ENCODE results near the gene CHORDC1.

Gene CHORDC1

DNA sequence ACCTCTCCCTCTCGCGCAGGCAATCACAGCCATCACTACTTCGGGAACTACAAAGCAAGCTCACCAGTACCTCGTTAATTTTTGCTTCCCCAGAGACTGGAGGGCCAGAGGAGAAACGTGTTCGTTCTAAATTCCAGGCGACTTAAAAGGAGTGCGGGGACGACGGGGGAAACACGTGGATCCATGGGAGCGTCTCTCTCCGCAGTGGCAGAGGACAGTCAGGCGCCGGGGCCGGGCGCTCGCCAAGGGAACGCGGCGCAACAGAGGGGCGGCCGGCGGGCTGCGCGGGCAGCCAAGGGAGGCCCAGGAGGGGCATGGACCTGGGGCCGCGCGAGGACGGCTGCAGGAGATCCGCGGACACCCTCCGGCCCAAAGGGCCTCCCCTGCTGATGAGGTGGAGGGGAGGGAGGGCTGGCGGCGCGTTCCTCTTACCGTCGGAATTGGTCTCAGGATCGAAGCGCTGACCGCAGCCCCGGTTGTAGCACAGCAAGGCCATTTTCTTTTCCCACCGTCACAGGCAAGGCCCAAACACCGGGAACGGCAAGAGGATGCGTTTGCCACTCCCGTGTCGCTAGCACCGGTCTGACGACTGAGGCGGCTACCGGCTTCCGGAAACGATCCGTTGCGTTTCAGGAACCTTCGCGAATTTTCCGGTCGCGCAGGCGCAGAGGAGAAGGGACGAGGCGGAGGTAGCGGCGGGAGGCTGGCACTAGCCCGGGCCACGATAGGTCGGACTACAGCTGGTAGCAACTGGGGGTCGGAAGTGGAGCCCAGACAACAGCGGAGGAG, at the start of gene CHORDC1:
TSS of gene CHORDC1 (minus strand) at position 591 of the 789 bp plus-strand sequence. CDS start at position 496, 95 bp downstream.
- TF ChIP-seq, protein P1, sequence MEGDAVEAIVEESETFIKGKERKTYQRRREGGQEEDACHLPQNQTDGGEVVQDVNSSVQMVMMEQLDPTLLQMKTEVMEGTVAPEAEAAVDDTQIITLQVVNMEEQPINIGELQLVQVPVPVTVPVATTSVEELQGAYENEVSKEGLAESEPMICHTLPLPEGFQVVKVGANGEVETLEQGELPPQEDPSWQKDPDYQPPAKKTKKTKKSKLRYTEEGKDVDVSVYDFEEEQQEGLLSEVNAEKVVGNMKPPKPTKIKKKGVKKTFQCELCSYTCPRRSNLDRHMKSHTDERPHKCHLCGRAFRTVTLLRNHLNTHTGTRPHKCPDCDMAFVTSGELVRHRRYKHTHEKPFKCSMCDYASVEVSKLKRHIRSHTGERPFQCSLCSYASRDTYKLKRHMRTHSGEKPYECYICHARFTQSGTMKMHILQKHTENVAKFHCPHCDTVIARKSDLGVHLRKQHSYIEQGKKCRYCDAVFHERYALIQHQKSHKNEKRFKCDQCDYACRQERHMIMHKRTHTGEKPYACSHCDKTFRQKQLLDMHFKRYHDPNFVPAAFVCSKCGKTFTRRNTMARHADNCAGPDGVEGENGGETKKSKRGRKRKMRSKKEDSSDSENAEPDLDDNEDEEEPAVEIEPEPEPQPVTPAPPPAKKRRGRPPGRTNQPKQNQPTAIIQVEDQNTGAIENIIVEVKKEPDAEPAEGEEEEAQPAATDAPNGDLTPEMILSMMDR (IDR thresholded peaks at IDR 0.05; ENCODE audit: control insufficient read depth, extremely low read depth, insufficient read depth) = no peak
- DNase-seq (ENCODE audit: low read depth) = peak; percentile 53
- peak within 1 kb of the TSS; percentile 73 for H3K4me3 ChIP-seq (ENCODE audit: low read depth, low read length)

DNA sequence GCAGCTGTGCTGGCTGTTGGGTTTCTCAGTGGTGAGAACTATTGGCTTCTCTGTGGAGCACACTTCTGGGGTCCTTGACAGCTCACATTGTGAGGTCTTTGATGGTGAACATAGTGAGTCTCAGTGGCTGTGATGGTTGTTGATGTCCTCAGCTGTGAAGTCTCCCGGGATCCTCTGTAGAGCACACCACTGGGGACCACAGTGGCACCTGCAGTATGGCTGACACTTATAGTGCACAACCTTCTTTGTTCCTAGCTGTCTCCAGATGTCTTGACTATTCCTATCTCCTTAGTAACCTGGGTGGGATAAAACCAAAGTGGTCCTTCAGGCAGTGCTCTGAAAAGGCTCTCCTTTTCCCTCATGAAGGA, 34.3 kb upstream of the CHORDC1 start:
- TF ChIP-seq, protein P1 (IDR thresholded peaks at IDR 0.05; ENCODE audit: control insufficient read depth, extremely low read depth, insufficient read depth) = no peak
- DNase-seq (ENCODE audit: low read depth) = no peak
- H3K4me3 ChIP-seq (ENCODE audit: low read depth, low read length) = no peak overlapping the region

DNA sequence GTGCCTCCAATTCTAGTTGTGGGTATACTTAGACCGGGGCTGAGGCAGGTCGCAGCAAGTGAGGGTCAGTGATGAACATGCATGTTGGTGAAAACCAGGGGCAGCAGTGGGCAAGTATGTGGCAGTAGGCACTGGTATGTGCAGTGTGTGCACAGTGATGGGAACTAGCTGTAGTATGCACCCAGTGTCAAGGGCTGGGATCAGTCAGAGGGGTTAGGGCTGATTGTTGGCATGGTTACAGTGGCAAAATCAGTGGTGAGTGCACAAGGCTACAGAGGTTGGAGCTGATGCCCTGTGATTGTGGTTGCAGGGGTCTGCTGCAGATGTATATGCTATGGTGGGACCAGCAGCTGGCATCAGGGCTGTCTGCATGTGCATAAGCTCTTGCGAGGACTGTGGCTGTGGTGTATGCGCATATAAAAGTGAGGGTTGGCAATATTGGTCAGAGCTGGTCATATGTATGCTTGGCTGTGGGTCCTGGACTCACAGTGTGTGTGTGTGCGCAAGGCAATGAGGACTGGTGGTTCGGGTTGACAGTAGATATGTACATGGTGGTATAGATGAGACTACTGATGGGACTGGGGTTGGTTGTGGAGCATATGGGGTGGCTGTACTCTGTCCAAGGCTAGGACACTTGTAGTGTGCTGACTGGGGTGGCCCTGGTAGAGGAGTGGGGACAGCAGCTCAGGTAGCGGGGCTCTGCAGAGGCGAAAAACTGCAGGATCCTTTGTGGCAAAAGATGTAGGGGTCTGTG, 33.7 kb upstream of the CHORDC1 start:
- no peak for DNase-seq (ENCODE audit: low read depth)
- no peak overlapping the region for H3K4me3 ChIP-seq (ENCODE audit: low read depth, low read length)
- TF ChIP-seq, protein P1 (IDR thresholded peaks at IDR 0.05; ENCODE audit: control insufficient read depth, extremely low read depth, insufficient read depth) = no peak

DNA sequence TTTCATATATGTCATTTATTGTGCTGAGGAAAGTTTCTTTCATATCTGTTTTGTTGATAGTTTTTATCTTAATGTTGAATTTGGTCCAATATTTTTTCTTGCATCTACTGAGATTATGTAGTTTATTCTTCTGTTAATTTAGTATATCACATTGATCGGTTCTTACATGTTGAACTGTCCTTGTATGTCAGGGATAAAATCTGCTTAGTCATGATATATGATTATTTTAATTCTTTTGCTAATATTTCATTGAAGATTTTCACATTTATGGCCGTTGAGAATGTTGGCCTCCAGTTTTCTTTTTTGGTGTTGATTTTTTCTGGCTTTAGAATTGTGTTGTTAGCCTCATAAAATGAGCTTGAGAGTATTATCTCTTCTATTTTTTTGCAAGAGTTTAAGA, 31.2 kb upstream of the CHORDC1 start:
- H3K4me3 ChIP-seq (ENCODE audit: low read depth, low read length) = no peak overlapping the region
- TF ChIP-seq, protein P1 (IDR thresholded peaks at IDR 0.05; ENCODE audit: control insufficient read depth, extremely low read depth, insufficient read depth) = no peak
- DNase-seq (ENCODE audit: low read depth) = no peak

DNA sequence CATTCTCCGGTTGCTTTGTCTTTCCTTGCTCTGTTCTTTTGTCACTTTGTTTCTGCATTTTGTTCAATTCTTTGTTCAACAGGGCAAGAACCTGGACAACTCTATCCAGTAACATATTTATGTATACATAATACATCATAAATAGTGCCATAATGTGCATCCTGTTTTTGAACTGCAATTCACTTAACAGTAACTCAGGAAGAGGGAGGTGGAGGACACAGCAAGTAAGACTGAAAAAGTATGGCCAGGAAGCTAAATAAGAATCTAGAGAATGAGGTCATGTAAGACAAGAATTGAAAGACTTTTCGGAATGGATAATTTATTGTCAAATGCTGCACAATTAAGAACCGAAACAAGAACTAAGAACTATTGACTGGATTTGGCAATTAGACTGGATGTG, 29.2 kb upstream of the CHORDC1 start:
- TF ChIP-seq, protein P1 (IDR thresholded peaks at IDR 0.05; ENCODE audit: control insufficient read depth, extremely low read depth, insufficient read depth) = no peak
- DNase-seq (ENCODE audit: low read depth) = no peak
- no peak overlapping the region for H3K4me3 ChIP-seq (ENCODE audit: low read depth, low read length)

DNA sequence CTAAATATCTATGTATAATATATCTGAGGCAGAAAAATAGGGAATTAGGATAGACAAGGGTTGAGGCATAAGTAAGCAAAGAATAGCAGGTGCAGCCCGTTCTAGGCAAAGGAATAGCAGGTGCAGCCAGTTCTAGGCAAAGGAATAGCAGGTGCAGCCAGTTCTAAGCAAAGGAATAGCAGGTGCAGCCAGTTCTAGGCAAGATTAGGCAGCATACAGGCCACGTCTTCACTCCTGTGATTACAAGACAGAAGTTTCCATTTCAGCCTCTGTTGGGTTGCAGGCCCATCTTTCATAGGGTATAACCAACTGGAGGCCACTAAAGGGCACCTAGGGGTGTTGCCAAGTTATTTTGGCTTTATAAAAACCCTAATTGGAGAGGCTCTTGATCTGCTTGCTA, 28.8 kb upstream of the CHORDC1 start:
- no peak overlapping the region for H3K4me3 ChIP-seq (ENCODE audit: low read depth, low read length)
- DNase-seq (ENCODE audit: low read depth) = no peak
- TF ChIP-seq, protein P1 (IDR thresholded peaks at IDR 0.05; ENCODE audit: control insufficient read depth, extremely low read depth, insufficient read depth) = no peak
